Loucy (cell line): ENCODE measurements around the gene TEAD3.

Experiments used
- H2AFZ ChIP-seq: fragments of 200-600 bp; sonication (generic); 2 replicates; pipeline ENCODE4 v1.6.0; 2016; ENCODE audit warnings: antibody characterized with exemption, mild to moderate bottlenecking, low read length, moderate library complexity
- H3F3A ChIP-seq: fragments of 200-600 bp; 2 replicates; pipeline ENCODE4 v1.6.0; 2016; ENCODE audit warnings: antibody characterized with exemption, low read depth, mild to moderate bottlenecking
- H3K27me3 ChIP-seq: fragments of 200-600 bp; sonication (generic); 2 replicates; pipeline ENCODE4 v1.6.1; 2014; ENCODE audit warnings: low read length, mild to moderate bottlenecking; ENCODE audit not compliant: insufficient read depth, poor library complexity, severe bottlenecking
- H3K36me3 ChIP-seq: fragments of 200-600 bp; sonication (generic); 2 replicates; pipeline ENCODE4 v1.6.1; 2016; ENCODE audit warnings: low read length; ENCODE audit not compliant: insufficient read depth
- H3K4me1 ChIP-seq: fragments of 200-600 bp; sonication (generic); 2 replicates; pipeline ENCODE4 v1.5.1; 2014; ENCODE audit warnings: low read length, mild to moderate bottlenecking; ENCODE audit not compliant: insufficient read depth, poor library complexity, severe bottlenecking
- H3K4me2 ChIP-seq: fragments of 200-600 bp; sonication (generic); 2 replicates; pipeline ENCODE4 v1.6.0; 2014; ENCODE audit warnings: antibody characterized with exemption, low read length, low read depth, mild to moderate bottlenecking; ENCODE audit not compliant: poor library complexity, severe bottlenecking
- H3K4me3 ChIP-seq: fragments of 200-600 bp; sonication (generic); 2 replicates; pipeline ENCODE4 v1.5.1; 2014; ENCODE audit warnings: low read length, mild to moderate bottlenecking, mixed read lengths; ENCODE audit not compliant: poor library complexity, severe bottlenecking
- H3K79me2 ChIP-seq: fragments of 200-600 bp; sonication (generic); 2 replicates; pipeline ENCODE4 v1.6.1; 2014; ENCODE audit warnings: low read length; ENCODE audit not compliant: insufficient read depth
- H3K9ac ChIP-seq: fragments of 200-600 bp; sonication (generic); 2 replicates; pipeline ENCODE4 v1.6.0; 2014; ENCODE audit warnings: mild to moderate bottlenecking, low read depth, low read length, moderate library complexity; ENCODE audit not compliant: poor library complexity, severe bottlenecking
- H3K9me2 ChIP-seq: fragments of 200-600 bp; sonication (generic); replicated peaks from 2 replicates; pipeline ENCODE4 v1.6.1; 2016; ENCODE audit warnings: low read depth, low read length, mixed read lengths
- H3K9me3 ChIP-seq: fragments of 200-600 bp; sonication (generic); 2 replicates; pipeline ENCODE4 v1.6.1; 2014; ENCODE audit warnings: mild to moderate bottlenecking, antibody characterized with exemption, low read length, low read depth; ENCODE audit not compliant: insufficient read depth
- H4K20me1 ChIP-seq: fragments of 200-600 bp; sonication (generic); 2 replicates; pipeline ENCODE4 v1.6.0; 2014; ENCODE audit warnings: antibody characterized with exemption, low read length, mild to moderate bottlenecking; ENCODE audit not compliant: insufficient read depth, poor library complexity, severe bottlenecking
- CTCF ChIP-seq: fragments of 200-600 bp; sonication (generic); conservative IDR thresholded peaks from 2 replicates; pipeline ENCODE4 v1.5.1; 2014; ENCODE audit warnings: mild to moderate bottlenecking, antibody characterized with exemption, low read length
- EZH2phosphoT487 ChIP-seq: fragments of 200-600 bp; IDR thresholded peaks from 2 replicates; pipeline ENCODE4 v1.6.1; 2018; ENCODE audit warnings: antibody characterized with exemption, mild to moderate bottlenecking, moderate library complexity, borderline replicate concordance

Gene TEAD3

DNA sequence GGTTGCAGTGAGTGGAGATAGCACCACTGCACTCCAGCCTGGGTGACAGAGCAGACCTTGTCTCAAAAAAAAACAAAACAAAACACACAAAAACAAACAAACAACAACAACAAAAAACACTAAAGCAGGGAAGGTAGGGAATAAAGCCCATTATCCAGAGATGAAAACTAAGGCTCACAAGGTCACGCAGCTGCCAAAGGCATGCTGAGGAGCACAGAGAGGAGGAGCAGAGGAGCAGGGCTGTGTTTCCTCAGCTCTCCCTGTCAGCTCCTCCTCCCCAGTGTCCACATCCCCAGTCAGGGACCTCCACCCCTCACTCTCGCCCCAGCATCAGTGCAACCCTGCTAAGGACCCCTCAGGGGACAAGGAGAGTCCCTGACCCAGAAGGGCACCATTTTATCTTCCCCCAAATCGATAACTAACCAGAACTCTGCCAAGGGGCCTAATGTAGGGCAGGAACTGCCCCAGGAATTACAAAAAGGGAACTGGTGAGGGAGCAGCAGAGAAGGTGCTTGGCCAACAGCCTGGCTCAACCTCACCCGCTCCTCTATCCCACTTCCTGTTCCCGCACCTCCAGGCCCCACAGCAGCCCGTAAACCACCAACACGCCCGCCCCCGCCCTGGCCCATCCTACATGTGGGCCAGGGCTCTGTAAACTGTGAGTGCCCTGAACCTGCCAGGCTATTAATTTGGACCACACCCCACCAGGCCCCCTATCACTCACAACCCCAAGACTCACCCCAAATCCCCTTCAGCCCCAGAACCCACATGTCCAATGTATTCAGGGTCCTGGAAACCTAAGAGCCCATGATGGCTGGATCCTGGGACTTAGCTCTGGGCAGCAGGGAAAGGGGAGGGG lies 9.0 kb downstream of the TEAD3 start:
- no peak overlapping the region for H3K4me3 ChIP-seq
- no peaks in the 10 kb centered on the region for H3F3A ChIP-seq
- no peaks in the 10 kb centered on the region for H4K20me1 ChIP-seq
- H3K79me2 ChIP-seq, result no peaks in the 10 kb centered on the region
- TF ChIP-seq EZH2phosphoT487 (no peak), CTCF (no peak)
- peaks cover 13% of the 10 kb centered on the region for H3K4me1 ChIP-seq
- H3K36me3 ChIP-seq, result no peaks in the 10 kb centered on the region
- H3K9ac ChIP-seq, result no peak overlapping the region
- H2AFZ ChIP-seq, result no peak overlapping the region
- no peaks in the 10 kb centered on the region for H3K9me3 ChIP-seq
- no peaks in the 10 kb centered on the region for H3K27me3 ChIP-seq
- H3K9me2 ChIP-seq, result no peaks in the 10 kb centered on the region
- no peak overlapping the region for H3K4me2 ChIP-seq

GRCh38 chr6:35486005-35486925 lies 10.6 kb downstream of the TEAD3 start:
- Histone ChIP-seq H3K9me3 (no peaks in the 10 kb centered on the region), H3K9ac (no peak overlapping the region), H4K20me1 (no peaks in the 10 kb centered on the region), H3K9me2 (no peaks in the 10 kb centered on the region), H3K27me3 (no peaks in the 10 kb centered on the region), H3K4me2 (no peak overlapping the region), H3K4me1 (no peaks in the 10 kb centered on the region), H2AFZ (no peak overlapping the region), H3F3A (no peaks in the 10 kb centered on the region), H3K4me3 (no peak overlapping the region), H3K79me2 (no peaks in the 10 kb centered on the region), H3K36me3 (no peaks in the 10 kb centered on the region)
- TF ChIP-seq EZH2phosphoT487 (no peak), CTCF (no peak)

GRCh38 chr6:35485402-35485877 lies 11.4 kb downstream of the TEAD3 start:
- Histone ChIP-seq H3K9me3 (no peaks in the 10 kb centered on the region), H3K4me1 (no peaks in the 10 kb centered on the region), H3K27me3 (no peaks in the 10 kb centered on the region), H3K79me2 (no peaks in the 10 kb centered on the region), H3K4me3 (no peak overlapping the region), H3K4me2 (no peak overlapping the region), H3K9me2 (no peaks in the 10 kb centered on the region), H2AFZ (no peak overlapping the region), H4K20me1 (no peaks in the 10 kb centered on the region), H3F3A (no peaks in the 10 kb centered on the region), H3K9ac (no peak overlapping the region), H3K36me3 (no peaks in the 10 kb centered on the region)
- TF ChIP-seq CTCF, result no peak
- TF ChIP-seq EZH2phosphoT487, result no peak
